Activated CD4-positive, alpha-beta T cell treated with anti-CD3 and anti-CD28 coated beads, Interleukin-2, amount 10 ng/mL, durations not matched to agents 7 days and 5 days (primary cell): Measurements from ENCODE around the gene CYP46A1. TPM values are rescaled to one million over a fixed set of nuclear protein-coding genes. Genes with fewer than 3 reads are reported as not detected.

Experiments
- CTCF ChIA-PET: fragments of 350-600 bp; sonication (Branson Sonifier 250); formaldehyde crosslinking; loops from one replicate; lab custom pipeline; 2021; ENCODE audit warnings: antibody characterized with exemption; lab: Charles Lee
- POLR2A ChIA-PET: fragments of 350-600 bp; sonication (Branson Sonifier 250); formaldehyde crosslinking; loops from one replicate; lab custom pipeline; 2021; ENCODE audit warnings: antibody characterized with exemption; lab: Charles Lee
- DNase-seq: peaks from one replicate; pipeline ENCODE4 v3.0.0-alpha.2; 2020
- H3K27ac Mint-ChIP-seq: one replicate; pipeline ENCODE4 v1.8.0; 2021; ENCODE audit warnings: mild to moderate bottlenecking, moderate library complexity, mixed read lengths
- H3K27me3 Mint-ChIP-seq: one replicate; pipeline ENCODE4 v1.8.0; 2021; ENCODE audit warnings: mixed read lengths
- H3K36me3 Mint-ChIP-seq: one replicate; pipeline ENCODE4 v1.8.0; 2021; ENCODE audit warnings: low read depth, mixed read lengths
- H3K4me1 Mint-ChIP-seq: one replicate; pipeline ENCODE4 v1.8.0; 2021; ENCODE audit warnings: mixed read lengths
- H3K4me3 Mint-ChIP-seq: one replicate; pipeline ENCODE4 v1.8.0; 2021; ENCODE audit warnings: mild to moderate bottlenecking, moderate library complexity, mixed read lengths
- H3K9me3 Mint-ChIP-seq: one replicate; pipeline ENCODE4 v1.8.0; 2021; ENCODE audit warnings: mixed read lengths
- total RNA-seq, 2 experiments: library from RNA; stranded (reverse); gene quantifications; one replicate each; pipeline ENCODE4 v1.2.3, GENCODE V29; 2021

Gene CYP46A1
- total RNA-seq, 2 experiments from 2014 or later = 0.12 to 0.20 TPM

- H3K4me3 Mint-ChIP-seq = no peak overlapping the region
- H3K27ac Mint-ChIP-seq = no peak overlapping the region
- ChIA-PET POLR2A (no interaction called here), CTCF (no interaction called here)
- no peak for DNase-seq
- H3K4me1 Mint-ChIP-seq = no peaks in the 10 kb centered on the region
- peaks cover 22% of the 10 kb centered on the region for H3K27me3 Mint-ChIP-seq
- H3K36me3 Mint-ChIP-seq = no peaks in the 10 kb centered on the region
- no peaks in the 10 kb centered on the region for H3K9me3 Mint-ChIP-seq
These were observed 35.9 kb upstream of the CYP46A1 start for GRCh38 chr14:99648027-99648784.

GRCh38 chr14:99649219-99649618, 34.9 kb upstream of the CYP46A1 start:
- peaks cover 11% of the 10 kb centered on the region for H3K27me3 Mint-ChIP-seq
- no peaks in the 10 kb centered on the region for H3K36me3 Mint-ChIP-seq
- no peaks in the 10 kb centered on the region for H3K4me1 Mint-ChIP-seq
- ChIA-PET POLR2A (no interaction called here), CTCF (no interaction called here)
- no peaks in the 10 kb centered on the region for H3K9me3 Mint-ChIP-seq
- no peak for DNase-seq
- no peak overlapping the region for H3K27ac Mint-ChIP-seq
- no peak overlapping the region for H3K4me3 Mint-ChIP-seq

- Mint-ChIP-seq H3K9me3 (no peaks in the 10 kb centered on the region), H3K27me3 (peaks cover 14% of the 10 kb centered on the region), H3K4me3 (no peak overlapping the region), H3K27ac (no peak overlapping the region), H3K36me3 (no peaks in the 10 kb centered on the region), H3K4me1 (no peaks in the 10 kb centered on the region)
- ChIA-PET POLR2A (no interaction called here), CTCF (no interaction called here)
- DNase-seq = no peak
These were observed 34.5 kb upstream of the CYP46A1 start for GRCh38 chr14:99649643-99650042.

- ChIA-PET POLR2A (no interaction called here), CTCF (interaction anchor here (0.6 to 1.1 kb wide), 2 partner anchors 18 to 76 kb away, joined by 3 read pairs; no protein-coding TSS in a partner anchor)
- Mint-ChIP-seq H3K4me1 (no peaks in the 10 kb centered on the region), H3K27me3 (peaks cover 15% of the 10 kb centered on the region), H3K9me3 (no peaks in the 10 kb centered on the region), H3K4me3 (no peak overlapping the region), H3K36me3 (no peaks in the 10 kb centered on the region), H3K27ac (no peak overlapping the region)
- no peak for DNase-seq
These were observed 33.9 kb upstream of the CYP46A1 start for GRCh38 chr14:99650189-99650588.

- H3K4me1 Mint-ChIP-seq = no peaks in the 10 kb centered on the region
- H3K27ac Mint-ChIP-seq = no peak overlapping the region
- POLR2A ChIA-PET = no interaction called here
- no peaks in the 10 kb centered on the region for H3K36me3 Mint-ChIP-seq
- CTCF ChIA-PET = no interaction called here
- H3K27me3 Mint-ChIP-seq = peaks cover 9% of the 10 kb centered on the region
- DNase-seq = no peak
- no peaks in the 10 kb centered on the region for H3K9me3 Mint-ChIP-seq
- no peak overlapping the region for H3K4me3 Mint-ChIP-seq
These were observed 31.9 kb upstream of the CYP46A1 start for GRCh38 chr14:99651953-99652746.

GRCh38 chr14:99654235-99654985, 29.7 kb upstream of the CYP46A1 start:
- H3K9me3 Mint-ChIP-seq = no peaks in the 10 kb centered on the region
- no peaks in the 10 kb centered on the region for H3K4me1 Mint-ChIP-seq
- peaks cover 26% of the 10 kb centered on the region for H3K27me3 Mint-ChIP-seq
- no peak for DNase-seq
- no peak overlapping the region for H3K27ac Mint-ChIP-seq
- no peaks in the 10 kb centered on the region for H3K36me3 Mint-ChIP-seq
- CTCF ChIA-PET = interaction anchor here (1.1 to 1.3 kb wide), 2 partner anchors 14 to 18 kb away, joined by 3 to 4 read pairs; no protein-coding TSS in a partner anchor
- no peak overlapping the region for H3K4me3 Mint-ChIP-seq
- POLR2A ChIA-PET = no interaction called here

- Mint-ChIP-seq H3K4me1 (no peaks in the 10 kb centered on the region), H3K9me3 (no peaks in the 10 kb centered on the region), H3K27ac (no peak overlapping the region), H3K4me3 (no peak overlapping the region), H3K27me3 (peaks cover 32% of the 10 kb centered on the region), H3K36me3 (no peaks in the 10 kb centered on the region)
- no peak for DNase-seq
- ChIA-PET CTCF (interaction anchor here (1.8 to 2.0 kb wide), 2 partner anchors 13 to 32 kb away, joined by 5 to 6 read pairs; no protein-coding TSS in a partner anchor), POLR2A (interaction anchor here (0.6 kb wide), 1 partner anchor 141 kb away, joined by 4 read pairs; no protein-coding TSS in a partner anchor)
These were observed 28.6 kb upstream of the CYP46A1 start for GRCh38 chr14:99655521-99655920.

GRCh38 chr14:99656171-99656570, 27.9 kb upstream of the CYP46A1 start:
- no peaks in the 10 kb centered on the region for H3K36me3 Mint-ChIP-seq
- ChIA-PET CTCF (interaction anchor here (1.8 to 2.0 kb wide), 2 partner anchors 12 to 32 kb away, joined by 5 to 6 read pairs; no protein-coding TSS in a partner anchor), POLR2A (no interaction called here)
- DNase-seq = no peak
- H3K4me1 Mint-ChIP-seq = no peaks in the 10 kb centered on the region
- no peak overlapping the region for H3K4me3 Mint-ChIP-seq
- no peaks in the 10 kb centered on the region for H3K9me3 Mint-ChIP-seq
- no peak overlapping the region for H3K27ac Mint-ChIP-seq
- H3K27me3 Mint-ChIP-seq = peaks cover 39% of the 10 kb centered on the region

- no peaks in the 10 kb centered on the region for H3K4me1 Mint-ChIP-seq
- H3K9me3 Mint-ChIP-seq = no peaks in the 10 kb centered on the region
- H3K4me3 Mint-ChIP-seq = no peak overlapping the region
- H3K27ac Mint-ChIP-seq = no peak overlapping the region
- ChIA-PET POLR2A (no interaction called here), CTCF (interaction anchor here (2.0 kb wide), 1 partner anchor 30 kb away, joined by 6 read pairs; no protein-coding TSS in a partner anchor)
- H3K27me3 Mint-ChIP-seq = peaks cover 47% of the 10 kb centered on the region
- DNase-seq = no peak
- H3K36me3 Mint-ChIP-seq = no peaks in the 10 kb centered on the region
These were observed 26.4 kb upstream of the CYP46A1 start for GRCh38 chr14:99657645-99658155.

- H3K4me1 Mint-ChIP-seq = no peaks in the 10 kb centered on the region
- POLR2A ChIA-PET = no interaction called here
- H3K36me3 Mint-ChIP-seq = no peaks in the 10 kb centered on the region
- H3K27me3 Mint-ChIP-seq = peaks cover 50% of the 10 kb centered on the region
- CTCF ChIA-PET = interaction anchor here (0.6 kb wide), 1 partner anchor 199 kb away, joined by 3 read pairs; no protein-coding TSS in a partner anchor
- DNase-seq = no peak
- H3K4me3 Mint-ChIP-seq = no peak overlapping the region
- no peak overlapping the region for H3K27ac Mint-ChIP-seq
- H3K9me3 Mint-ChIP-seq = no peaks in the 10 kb centered on the region
These were observed 25.8 kb upstream of the CYP46A1 start for GRCh38 chr14:99658218-99658845.

GRCh38 chr14:99659333-99659741, 24.8 kb upstream of the CYP46A1 start:
- peaks cover 54% of the 10 kb centered on the region for H3K27me3 Mint-ChIP-seq
- CTCF ChIA-PET = no interaction called here
- no peaks in the 10 kb centered on the region for H3K9me3 Mint-ChIP-seq
- H3K36me3 Mint-ChIP-seq = no peaks in the 10 kb centered on the region
- POLR2A ChIA-PET = no interaction called here
- H3K4me1 Mint-ChIP-seq = no peaks in the 10 kb centered on the region
- no peak overlapping the region for H3K27ac Mint-ChIP-seq
- H3K4me3 Mint-ChIP-seq = no peak overlapping the region
- DNase-seq = no peak

GRCh38 chr14:99660006-99660566, 24.0 kb upstream of the CYP46A1 start:
- POLR2A ChIA-PET = no interaction called here
- H3K27ac Mint-ChIP-seq = no peak overlapping the region
- H3K9me3 Mint-ChIP-seq = no peaks in the 10 kb centered on the region
- no peaks in the 10 kb centered on the region for H3K4me1 Mint-ChIP-seq
- H3K36me3 Mint-ChIP-seq = no peaks in the 10 kb centered on the region
- H3K27me3 Mint-ChIP-seq = peaks cover 50% of the 10 kb centered on the region
- no peak for DNase-seq
- no peak overlapping the region for H3K4me3 Mint-ChIP-seq
- CTCF ChIA-PET = no interaction called here
